ENCODE results near the gene PDIA6.

Gene PDIA6

DNA sequence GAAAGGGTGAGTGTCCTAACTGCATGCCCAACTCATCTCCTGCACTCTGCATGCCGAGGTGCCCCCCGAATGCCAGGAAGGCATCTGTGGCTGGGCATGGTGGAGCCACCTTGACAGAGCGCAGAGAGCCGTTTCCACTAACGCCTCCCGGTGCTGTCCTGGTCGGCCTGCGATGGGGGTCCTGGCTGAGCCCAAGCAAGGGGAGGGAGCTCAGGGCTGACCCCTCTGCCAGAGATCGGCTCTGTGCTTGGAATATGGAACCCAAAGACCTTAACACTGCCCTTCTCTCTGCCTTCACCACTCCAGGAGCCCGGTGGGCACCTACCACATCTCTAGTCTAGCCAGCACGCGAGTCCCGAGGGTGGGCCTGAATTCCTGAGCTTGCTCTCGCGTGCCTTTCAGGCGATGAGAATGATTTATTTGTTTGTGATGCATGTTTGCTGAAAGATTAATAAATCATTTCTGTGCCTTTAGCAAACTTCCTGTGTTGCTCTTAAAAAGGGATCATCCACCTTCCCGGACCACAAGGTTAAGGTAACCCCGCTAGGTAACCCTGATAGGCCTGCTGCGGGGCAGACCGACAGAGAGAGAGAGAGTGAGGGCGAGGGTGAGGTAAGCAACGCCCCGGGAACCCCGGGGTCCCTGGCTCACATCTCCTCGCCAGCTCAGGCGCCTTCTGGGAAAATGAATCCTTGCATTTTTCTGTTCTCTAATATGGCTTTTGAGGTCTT, 35.3 kb downstream of the PDIA6 start:
- H2AFZ ChIP-seq (ENCODE audit: low read depth): no peak overlapping the region
- no peaks in the 10 kb centered on the region for H3K4me1 ChIP-seq (ENCODE audit: low read depth, poor library complexity, severe bottlenecking)
- H4K20me1 ChIP-seq (ENCODE audit: insufficient read depth): no peaks in the 10 kb centered on the region
- H3K27me3 ChIP-seq (ENCODE audit: insufficient read depth, low read depth): no peaks in the 10 kb centered on the region
- H3K4me2 ChIP-seq: no peak overlapping the region
- H3K27ac ChIP-seq: no peak overlapping the region
- H3K79me2 ChIP-seq (ENCODE audit: insufficient read depth, low read depth): no peaks in the 10 kb centered on the region
- peaks cover 9% of the 10 kb centered on the region; the same call in 1 of the 2 replicates for H3K36me3 ChIP-seq (ENCODE audit: insufficient read depth)
- TF ChIP-seq CTCF (conservative IDR thresholded peaks at IDR 0.05; ENCODE audit: low read depth, low read length): no peak
- no peak overlapping the region for H3K9ac ChIP-seq
- no peak overlapping the region for H3K4me3 ChIP-seq (IDR thresholded peaks at IDR 0.05; ENCODE audit: insufficient read depth, low read depth, low read length)

- Histone ChIP-seq H3K9ac (no peak overlapping the region), H3K79me2 (ENCODE audit: insufficient read depth, low read depth) (no peaks in the 10 kb centered on the region), H3K27ac (no peak overlapping the region), H3K4me2 (no peak overlapping the region), H2AFZ (ENCODE audit: low read depth) (no peak overlapping the region), H3K4me3 (IDR thresholded peaks at IDR 0.05; ENCODE audit: insufficient read depth, low read depth, low read length) (no peak overlapping the region), H3K4me1 (ENCODE audit: low read depth, poor library complexity, severe bottlenecking) (no peaks in the 10 kb centered on the region), H4K20me1 (ENCODE audit: insufficient read depth) (no peaks in the 10 kb centered on the region), H3K27me3 (ENCODE audit: insufficient read depth, low read depth) (no peaks in the 10 kb centered on the region), H3K36me3 (ENCODE audit: insufficient read depth) (peaks cover under 1% of the 10 kb centered on the region; the same call in 1 of the 2 replicates)
- no peak for TF ChIP-seq CTCF (conservative IDR thresholded peaks at IDR 0.05; ENCODE audit: low read depth, low read length)
These were observed 36.2 kb downstream of the PDIA6 start for GRCh38 chr2:10776231-10776977.

DNA sequence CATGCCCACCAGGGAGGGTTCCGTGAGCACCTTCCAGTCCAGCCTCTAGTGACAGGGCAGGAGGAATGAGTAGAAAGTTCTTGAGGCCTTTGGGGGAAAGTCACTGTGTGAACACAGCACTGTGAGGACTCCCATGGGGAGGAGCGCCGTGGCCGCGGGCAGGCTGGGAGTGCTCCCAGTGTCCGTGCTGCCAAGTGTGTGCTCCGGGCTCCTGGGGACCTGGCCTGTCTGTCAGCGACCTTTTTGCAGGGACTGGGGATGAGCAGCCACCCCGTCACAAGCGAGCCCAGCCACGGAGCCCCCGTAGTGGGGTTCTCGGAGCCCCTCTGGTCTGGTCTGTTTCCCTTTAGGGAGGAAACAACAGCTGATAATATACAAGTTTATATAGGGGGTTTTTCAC, 36.8 kb downstream of the PDIA6 start:
- Histone ChIP-seq H2AFZ (ENCODE audit: low read depth) (no peak overlapping the region), H4K20me1 (ENCODE audit: insufficient read depth) (no peaks in the 10 kb centered on the region), H3K4me3 (IDR thresholded peaks at IDR 0.05; ENCODE audit: insufficient read depth, low read depth, low read length) (no peak overlapping the region), H3K27me3 (ENCODE audit: insufficient read depth, low read depth) (no peaks in the 10 kb centered on the region), H3K79me2 (ENCODE audit: insufficient read depth, low read depth) (no peaks in the 10 kb centered on the region), H3K4me1 (ENCODE audit: low read depth, poor library complexity, severe bottlenecking) (no peaks in the 10 kb centered on the region), H3K27ac (no peak overlapping the region), H3K9ac (no peak overlapping the region), H3K4me2 (no peak overlapping the region), H3K36me3 (ENCODE audit: insufficient read depth) (no peaks in the 10 kb centered on the region)
- no peak for TF ChIP-seq CTCF (conservative IDR thresholded peaks at IDR 0.05; ENCODE audit: low read depth, low read length)

- H3K4me2 ChIP-seq: no peak overlapping the region
- no peaks in the 10 kb centered on the region for H3K36me3 ChIP-seq (ENCODE audit: insufficient read depth)
- no peaks in the 10 kb centered on the region for H3K27me3 ChIP-seq (ENCODE audit: insufficient read depth, low read depth)
- H3K79me2 ChIP-seq (ENCODE audit: insufficient read depth, low read depth): no peaks in the 10 kb centered on the region
- H3K4me3 ChIP-seq (IDR thresholded peaks at IDR 0.05; ENCODE audit: insufficient read depth, low read depth, low read length): no peak overlapping the region
- no peak overlapping the region for H2AFZ ChIP-seq (ENCODE audit: low read depth)
- H3K27ac ChIP-seq: no peak overlapping the region
- TF ChIP-seq CTCF (conservative IDR thresholded peaks at IDR 0.05; ENCODE audit: low read depth, low read length): no peak
- H4K20me1 ChIP-seq (ENCODE audit: insufficient read depth): no peaks in the 10 kb centered on the region
- no peaks in the 10 kb centered on the region for H3K4me1 ChIP-seq (ENCODE audit: low read depth, poor library complexity, severe bottlenecking)
- H3K9ac ChIP-seq: no peak overlapping the region
These were observed 37.4 kb downstream of the PDIA6 start for GRCh38 chr2:10775021-10775780.
